Measurements from ENCODE around the gene LGI2.

Gene LGI2

GRCh38 chr4:25060241-25060962, 29.7 kb upstream of the LGI2 start:
- H3K9ac ChIP-seq (ENCODE audit: low read depth, low read length, poor library complexity) = no peak overlapping the region
- H3K79me1 ChIP-seq (ENCODE audit: low read depth, low read length) = no peaks in the 10 kb centered on the region
- no peak overlapping the region for H2AFZ ChIP-seq (ENCODE audit: low read length)
- H3K14ac ChIP-seq (ENCODE audit: low read length) = no peak overlapping the region
- no peaks in the 10 kb centered on the region for H3K27me3 ChIP-seq (ENCODE audit: control insufficient read depth in 3 of 3, insufficient read depth in 3 of 3, low read depth in 1 of 3, low read length in 3 of 3)
- no peak overlapping the region for H3K4me3 ChIP-seq (ENCODE audit: low read length in 2 of 2)
- H2AK5ac ChIP-seq (ENCODE audit: low read depth, low read length) = no peak overlapping the region
- H3K18ac ChIP-seq (ENCODE audit: low read length) = no peak overlapping the region
- no peaks in the 10 kb centered on the region for H3K36me3 ChIP-seq (replicated peaks in 1 of 2; ENCODE audit: control insufficient read depth in 2 of 2, insufficient read depth in 2 of 2, low read length in 2 of 2)
- no peaks in the 10 kb centered on the region for H3K9me3 ChIP-seq (replicated peaks in 1 of 2; ENCODE audit: control insufficient read depth in 2 of 2, insufficient read depth in 1 of 2, low read depth in 1 of 2, low read length in 2 of 2)
- H2BK120ac ChIP-seq (ENCODE audit: low read depth, low read length) = no peak overlapping the region
- no peak overlapping the region for H2BK5ac ChIP-seq (ENCODE audit: low read length)
- no peak overlapping the region for H3K27ac ChIP-seq (replicated peaks; ENCODE audit: low read length)
- H3K4ac ChIP-seq (ENCODE audit: low read length) = no peak overlapping the region
- no peak overlapping the region for H3K4me2 ChIP-seq (ENCODE audit: insufficient read depth, low read length, poor library complexity, severe bottlenecking)
- no peak for DNase-seq (ENCODE audit: low spot score)
- no peak overlapping the region for H4K91ac ChIP-seq (ENCODE audit: low read depth, low read length, poor library complexity)
- no peak overlapping the region for H2BK15ac ChIP-seq (ENCODE audit: low read length)
- WGBS, 2 donors (ENCODE audit: extremely low coverage in 2 of 2, insufficient read length in 2 of 2, insufficient replicate concordance in 1 of 2) = 100% methylated on average over 2 of the region's 8 CpGs; no CpG with 5 or more reads in 1 of the 2 donors
- peaks cover 2 to 3% of the 10 kb centered on the region in 2 donors for H3K4me1 ChIP-seq (ENCODE audit: control insufficient read depth in 2 of 2, insufficient read depth in 1 of 2, low read depth in 1 of 2, low read length in 2 of 2)
- no peak overlapping the region for H2BK12ac ChIP-seq (ENCODE audit: low read length)
- H3K23ac ChIP-seq (ENCODE audit: low read depth, low read length, poor library complexity) = no peak overlapping the region
- no peak overlapping the region for H4K8ac ChIP-seq (ENCODE audit: low read depth, low read length)

GRCh38 chr4:25059791-25060190, 29.0 kb upstream of the LGI2 start:
- Histone ChIP-seq H3K27ac (replicated peaks; ENCODE audit: low read length) (no peak overlapping the region), H3K27me3 (ENCODE audit: control insufficient read depth in 3 of 3, insufficient read depth in 3 of 3, low read depth in 1 of 3, low read length in 3 of 3) (no peaks in the 10 kb centered on the region), H3K79me1 (ENCODE audit: low read depth, low read length) (no peaks in the 10 kb centered on the region), H3K4me2 (ENCODE audit: insufficient read depth, low read length, poor library complexity, severe bottlenecking) (no peak overlapping the region), H3K18ac (ENCODE audit: low read length) (no peak overlapping the region), H2BK120ac (ENCODE audit: low read depth, low read length) (no peak overlapping the region), H2AFZ (ENCODE audit: low read length) (peak overlapping the region; percentile 24), H2BK5ac (ENCODE audit: low read length) (no peak overlapping the region), H2AK5ac (ENCODE audit: low read depth, low read length) (no peak overlapping the region), H3K36me3 (replicated peaks in 1 of 2; ENCODE audit: control insufficient read depth in 2 of 2, insufficient read depth in 2 of 2, low read length in 2 of 2) (no peaks in the 10 kb centered on the region), H3K4ac (ENCODE audit: low read length) (no peak overlapping the region), H4K8ac (ENCODE audit: low read depth, low read length) (no peak overlapping the region), H3K9me3 (replicated peaks in 1 of 2; ENCODE audit: control insufficient read depth in 2 of 2, insufficient read depth in 1 of 2, low read depth in 1 of 2, low read length in 2 of 2) (no peaks in the 10 kb centered on the region), H2BK12ac (ENCODE audit: low read length) (no peak overlapping the region), H3K4me3 (ENCODE audit: low read length in 2 of 2) (no peak overlapping the region), H2BK15ac (ENCODE audit: low read length) (no peak overlapping the region), H3K14ac (ENCODE audit: low read length) (no peak overlapping the region), H4K91ac (ENCODE audit: low read depth, low read length, poor library complexity) (no peak overlapping the region), H3K9ac (ENCODE audit: low read depth, low read length, poor library complexity) (no peak overlapping the region), H3K4me1 (ENCODE audit: control insufficient read depth in 2 of 2, insufficient read depth in 1 of 2, low read depth in 1 of 2, low read length in 2 of 2) (no peaks in the 10 kb centered on the region), H3K23ac (ENCODE audit: low read depth, low read length, poor library complexity) (no peak overlapping the region)
- DNase-seq (ENCODE audit: low spot score) = no peak
- no CpG with 5 or more reads among the region's 2 CpGs for WGBS, 2 donors (ENCODE audit: extremely low coverage in 2 of 2, insufficient read length in 2 of 2, insufficient replicate concordance in 1 of 2)

- no CpG with 5 or more reads among the region's 8 CpGs for WGBS, 2 donors (ENCODE audit: extremely low coverage in 2 of 2, insufficient read length in 2 of 2, insufficient replicate concordance in 1 of 2)
- no peaks in the 10 kb centered on the region for H3K4me1 ChIP-seq (ENCODE audit: control insufficient read depth in 2 of 2, insufficient read depth in 1 of 2, low read depth in 1 of 2, low read length in 2 of 2)
- H3K18ac ChIP-seq (ENCODE audit: low read length) = no peak overlapping the region
- no peaks in the 10 kb centered on the region for H3K27me3 ChIP-seq (ENCODE audit: control insufficient read depth in 3 of 3, insufficient read depth in 3 of 3, low read depth in 1 of 3, low read length in 3 of 3)
- H3K4ac ChIP-seq (ENCODE audit: low read length) = no peak overlapping the region
- no peak overlapping the region for H2BK5ac ChIP-seq (ENCODE audit: low read length)
- H3K79me1 ChIP-seq (ENCODE audit: low read depth, low read length) = no peaks in the 10 kb centered on the region
- H2BK12ac ChIP-seq (ENCODE audit: low read length) = no peak overlapping the region
- H3K14ac ChIP-seq (ENCODE audit: low read length) = no peak overlapping the region
- H3K9ac ChIP-seq (ENCODE audit: low read depth, low read length, poor library complexity) = no peak overlapping the region
- no peak overlapping the region for H4K91ac ChIP-seq (ENCODE audit: low read depth, low read length, poor library complexity)
- DNase-seq (ENCODE audit: low spot score) = no peak
- H2BK15ac ChIP-seq (ENCODE audit: low read length) = no peak overlapping the region
- H3K23ac ChIP-seq (ENCODE audit: low read depth, low read length, poor library complexity) = no peak overlapping the region
- no peak overlapping the region for H3K4me2 ChIP-seq (ENCODE audit: insufficient read depth, low read length, poor library complexity, severe bottlenecking)
- H3K27ac ChIP-seq (replicated peaks; ENCODE audit: low read length) = no peak overlapping the region
- no peak overlapping the region for H3K4me3 ChIP-seq (ENCODE audit: low read length in 2 of 2)
- H2AFZ ChIP-seq (ENCODE audit: low read length) = no peak overlapping the region
- no peak overlapping the region for H4K8ac ChIP-seq (ENCODE audit: low read depth, low read length)
- H3K36me3 ChIP-seq (replicated peaks in 1 of 2; ENCODE audit: control insufficient read depth in 2 of 2, insufficient read depth in 2 of 2, low read length in 2 of 2) = no peaks in the 10 kb centered on the region
- no peaks in the 10 kb centered on the region for H3K9me3 ChIP-seq (replicated peaks in 1 of 2; ENCODE audit: control insufficient read depth in 2 of 2, insufficient read depth in 1 of 2, low read depth in 1 of 2, low read length in 2 of 2)
- no peak overlapping the region for H2AK5ac ChIP-seq (ENCODE audit: low read depth, low read length)
- no peak overlapping the region for H2BK120ac ChIP-seq (ENCODE audit: low read depth, low read length)
Measured at GRCh38 chr4:25058796-25059195, 28.1 kb upstream of the LGI2 start.

- no peak overlapping the region for H3K4me3 ChIP-seq (ENCODE audit: low read length in 2 of 2)
- DNase-seq (ENCODE audit: low spot score) = no peak
- H4K8ac ChIP-seq (ENCODE audit: low read depth, low read length) = no peak overlapping the region
- no peak overlapping the region for H2AFZ ChIP-seq (ENCODE audit: low read length)
- H3K4me1 ChIP-seq (ENCODE audit: control insufficient read depth in 2 of 2, insufficient read depth in 1 of 2, low read depth in 1 of 2, low read length in 2 of 2) = no peaks in the 10 kb centered on the region
- no CpG with 5 or more reads among the region's 8 CpGs for WGBS, 2 donors (ENCODE audit: extremely low coverage in 2 of 2, insufficient read length in 2 of 2, insufficient replicate concordance in 1 of 2)
- no peak overlapping the region for H2BK15ac ChIP-seq (ENCODE audit: low read length)
- no peak overlapping the region for H3K14ac ChIP-seq (ENCODE audit: low read length)
- H3K9me3 ChIP-seq (replicated peaks in 1 of 2; ENCODE audit: control insufficient read depth in 2 of 2, insufficient read depth in 1 of 2, low read depth in 1 of 2, low read length in 2 of 2) = no peaks in the 10 kb centered on the region
- H3K27me3 ChIP-seq (ENCODE audit: control insufficient read depth in 3 of 3, insufficient read depth in 3 of 3, low read depth in 1 of 3, low read length in 3 of 3) = no peaks in the 10 kb centered on the region
- no peak overlapping the region for H4K91ac ChIP-seq (ENCODE audit: low read depth, low read length, poor library complexity)
- no peak overlapping the region for H3K4me2 ChIP-seq (ENCODE audit: insufficient read depth, low read length, poor library complexity, severe bottlenecking)
- no peak overlapping the region for H2AK5ac ChIP-seq (ENCODE audit: low read depth, low read length)
- H3K18ac ChIP-seq (ENCODE audit: low read length) = no peak overlapping the region
- H2BK12ac ChIP-seq (ENCODE audit: low read length) = no peak overlapping the region
- no peak overlapping the region for H3K9ac ChIP-seq (ENCODE audit: low read depth, low read length, poor library complexity)
- H3K79me1 ChIP-seq (ENCODE audit: low read depth, low read length) = no peaks in the 10 kb centered on the region
- H3K4ac ChIP-seq (ENCODE audit: low read length) = no peak overlapping the region
- no peak overlapping the region for H3K27ac ChIP-seq (replicated peaks; ENCODE audit: low read length)
- no peak overlapping the region for H3K23ac ChIP-seq (ENCODE audit: low read depth, low read length, poor library complexity)
- no peaks in the 10 kb centered on the region for H3K36me3 ChIP-seq (replicated peaks in 1 of 2; ENCODE audit: control insufficient read depth in 2 of 2, insufficient read depth in 2 of 2, low read length in 2 of 2)
- no peak overlapping the region for H2BK120ac ChIP-seq (ENCODE audit: low read depth, low read length)
- no peak overlapping the region for H2BK5ac ChIP-seq (ENCODE audit: low read length)
Measured at GRCh38 chr4:25057299-25057698, 26.6 kb upstream of the LGI2 start.
